ENCODE results near the gene GALNT2.

GALNT2 gene

GRCh38 chr1:230222678-230223077 lies 155.6 kb downstream of the GALNT2 start:
- no peaks in the 10 kb centered on the region for H3K36me3 ChIP-seq (ENCODE audit: control insufficient read depth, insufficient read depth, low read length)
- H3K27me3 ChIP-seq (ENCODE audit: control insufficient read depth, insufficient read depth, low read length), result no peaks in the 10 kb centered on the region
- no peaks in the 10 kb centered on the region for H3K9me3 ChIP-seq (ENCODE audit: control insufficient read depth, insufficient read depth, low read length)
- no peak overlapping the region for H3K9ac ChIP-seq (ENCODE audit: low read depth, low read length)
- H3K4me3 ChIP-seq (ENCODE audit: low read depth, low read length), result no peak overlapping the region
- no peaks in the 10 kb centered on the region for H3K4me1 ChIP-seq (ENCODE audit: control insufficient read depth, insufficient read depth, low read length)

GRCh38 chr1:230224101-230224960 lies 157.3 kb downstream of the GALNT2 start:
- Histone ChIP-seq H3K4me1 (ENCODE audit: control insufficient read depth, insufficient read depth, low read length) (no peaks in the 10 kb centered on the region), H3K9me3 (ENCODE audit: control insufficient read depth, insufficient read depth, low read length) (no peaks in the 10 kb centered on the region), H3K9ac (ENCODE audit: low read depth, low read length) (no peak overlapping the region), H3K27me3 (ENCODE audit: control insufficient read depth, insufficient read depth, low read length) (no peaks in the 10 kb centered on the region), H3K4me3 (ENCODE audit: low read depth, low read length) (no peak overlapping the region), H3K36me3 (ENCODE audit: control insufficient read depth, insufficient read depth, low read length) (no peaks in the 10 kb centered on the region)

- Histone ChIP-seq H3K9me3 (ENCODE audit: control insufficient read depth, insufficient read depth, low read length) (no peaks in the 10 kb centered on the region), H3K36me3 (ENCODE audit: control insufficient read depth, insufficient read depth, low read length) (no peaks in the 10 kb centered on the region), H3K4me3 (ENCODE audit: low read depth, low read length) (no peak overlapping the region), H3K9ac (ENCODE audit: low read depth, low read length) (no peak overlapping the region), H3K4me1 (ENCODE audit: control insufficient read depth, insufficient read depth, low read length) (no peaks in the 10 kb centered on the region), H3K27me3 (ENCODE audit: control insufficient read depth, insufficient read depth, low read length) (no peaks in the 10 kb centered on the region)
Observed at GRCh38 chr1:230226007-230226800, 159.2 kb downstream of the GALNT2 start.

GRCh38 chr1:230226814-230227213 lies 159.8 kb downstream of the GALNT2 start:
- H3K36me3 ChIP-seq (ENCODE audit: control insufficient read depth, insufficient read depth, low read length), result no peaks in the 10 kb centered on the region
- H3K9ac ChIP-seq (ENCODE audit: low read depth, low read length), result no peak overlapping the region
- no peaks in the 10 kb centered on the region for H3K27me3 ChIP-seq (ENCODE audit: control insufficient read depth, insufficient read depth, low read length)
- H3K9me3 ChIP-seq (ENCODE audit: control insufficient read depth, insufficient read depth, low read length), result no peaks in the 10 kb centered on the region
- no peak overlapping the region for H3K4me3 ChIP-seq (ENCODE audit: low read depth, low read length)
- no peaks in the 10 kb centered on the region for H3K4me1 ChIP-seq (ENCODE audit: control insufficient read depth, insufficient read depth, low read length)

- H3K9ac ChIP-seq (ENCODE audit: low read depth, low read length), result no peak overlapping the region
- H3K9me3 ChIP-seq (ENCODE audit: control insufficient read depth, insufficient read depth, low read length), result no peaks in the 10 kb centered on the region
- H3K4me3 ChIP-seq (ENCODE audit: low read depth, low read length), result no peak overlapping the region
- peaks cover 7% of the 10 kb centered on the region for H3K4me1 ChIP-seq (ENCODE audit: control insufficient read depth, insufficient read depth, low read length)
- H3K36me3 ChIP-seq (ENCODE audit: control insufficient read depth, insufficient read depth, low read length), result no peaks in the 10 kb centered on the region
- H3K27me3 ChIP-seq (ENCODE audit: control insufficient read depth, insufficient read depth, low read length), result no peaks in the 10 kb centered on the region
Observed at GRCh38 chr1:230228236-230228897, 161.3 kb downstream of the GALNT2 start.

- no peaks in the 10 kb centered on the region for H3K36me3 ChIP-seq (ENCODE audit: control insufficient read depth, insufficient read depth, low read length)
- no peak overlapping the region for H3K4me3 ChIP-seq (ENCODE audit: low read depth, low read length)
- H3K27me3 ChIP-seq (ENCODE audit: control insufficient read depth, insufficient read depth, low read length), result no peaks in the 10 kb centered on the region
- H3K9ac ChIP-seq (ENCODE audit: low read depth, low read length), result no peak overlapping the region
- peaks cover 7% of the 10 kb centered on the region for H3K4me1 ChIP-seq (ENCODE audit: control insufficient read depth, insufficient read depth, low read length)
- no peaks in the 10 kb centered on the region for H3K9me3 ChIP-seq (ENCODE audit: control insufficient read depth, insufficient read depth, low read length)
Observed at GRCh38 chr1:230230273-230230672, 163.2 kb downstream of the GALNT2 start.

- Histone ChIP-seq H3K9ac (ENCODE audit: low read depth, low read length) (no peak overlapping the region), H3K9me3 (ENCODE audit: control insufficient read depth, insufficient read depth, low read length) (no peaks in the 10 kb centered on the region), H3K27me3 (ENCODE audit: control insufficient read depth, insufficient read depth, low read length) (no peaks in the 10 kb centered on the region), H3K4me3 (ENCODE audit: low read depth, low read length) (no peak overlapping the region), H3K36me3 (ENCODE audit: control insufficient read depth, insufficient read depth, low read length) (no peaks in the 10 kb centered on the region), H3K4me1 (ENCODE audit: control insufficient read depth, insufficient read depth, low read length) (peaks cover 7% of the 10 kb centered on the region)
Observed at GRCh38 chr1:230230948-230231773, 164.1 kb downstream of the GALNT2 start.

- H3K9ac ChIP-seq (ENCODE audit: low read depth, low read length), result no peak overlapping the region
- H3K4me3 ChIP-seq (ENCODE audit: low read depth, low read length), result no peak overlapping the region
- no peaks in the 10 kb centered on the region for H3K36me3 ChIP-seq (ENCODE audit: control insufficient read depth, insufficient read depth, low read length)
- no peaks in the 10 kb centered on the region for H3K27me3 ChIP-seq (ENCODE audit: control insufficient read depth, insufficient read depth, low read length)
- peaks cover 7% of the 10 kb centered on the region for H3K4me1 ChIP-seq (ENCODE audit: control insufficient read depth, insufficient read depth, low read length)
- no peaks in the 10 kb centered on the region for H3K9me3 ChIP-seq (ENCODE audit: control insufficient read depth, insufficient read depth, low read length)
Observed at GRCh38 chr1:230231774-230232145, 164.7 kb downstream of the GALNT2 start.

- H3K9ac ChIP-seq (ENCODE audit: low read depth, low read length), result no peak overlapping the region
Observed at GRCh38 chr1:230232371-230232771, 165.3 kb downstream of the GALNT2 start.

GRCh38 chr1:230233786-230234185 lies 166.7 kb downstream of the GALNT2 start:
- Histone ChIP-seq H3K4me3 (ENCODE audit: low read depth, low read length) (no peak overlapping the region), H3K36me3 (ENCODE audit: control insufficient read depth, insufficient read depth, low read length) (no peaks in the 10 kb centered on the region), H3K4me1 (ENCODE audit: control insufficient read depth, insufficient read depth, low read length) (peaks cover 7% of the 10 kb centered on the region), H3K9ac (ENCODE audit: low read depth, low read length) (no peak overlapping the region), H3K9me3 (ENCODE audit: control insufficient read depth, insufficient read depth, low read length) (no peaks in the 10 kb centered on the region), H3K27me3 (ENCODE audit: control insufficient read depth, insufficient read depth, low read length) (no peaks in the 10 kb centered on the region)

More at GRCh38 chr1:230232371-230232771, 165.3 kb downstream of the GALNT2 start:
- no peak overlapping the region for H3K4me3 ChIP-seq (ENCODE audit: low read depth, low read length)
- peaks cover 7% of the 10 kb centered on the region for H3K4me1 ChIP-seq (ENCODE audit: control insufficient read depth, insufficient read depth, low read length)
- no peaks in the 10 kb centered on the region for H3K36me3 ChIP-seq (ENCODE audit: control insufficient read depth, insufficient read depth, low read length)
- no peaks in the 10 kb centered on the region for H3K9me3 ChIP-seq (ENCODE audit: control insufficient read depth, insufficient read depth, low read length)
- no peaks in the 10 kb centered on the region for H3K27me3 ChIP-seq (ENCODE audit: control insufficient read depth, insufficient read depth, low read length)

GRCh38 chr1:230235876-230236275 lies 168.8 kb downstream of the GALNT2 start:
- Histone ChIP-seq H3K9me3 (ENCODE audit: control insufficient read depth, insufficient read depth, low read length) (no peaks in the 10 kb centered on the region), H3K27me3 (ENCODE audit: control insufficient read depth, insufficient read depth, low read length) (no peaks in the 10 kb centered on the region), H3K4me3 (ENCODE audit: low read depth, low read length) (no peak overlapping the region), H3K36me3 (ENCODE audit: control insufficient read depth, insufficient read depth, low read length) (no peaks in the 10 kb centered on the region), H3K4me1 (ENCODE audit: control insufficient read depth, insufficient read depth, low read length) (peaks cover 7% of the 10 kb centered on the region), H3K9ac (ENCODE audit: low read depth, low read length) (no peak overlapping the region)

Measured in iPS-15b (cell line).